Colonic mucosa (tissue), 4 donors: ENCODE results near the gene TP53I3. TPM values are rescaled to one million over a fixed set of nuclear protein-coding genes. Genes with fewer than 3 reads are reported as not detected.
A peak's percentile ranks its signal among the peaks of the same experiment; 100 is the strongest.
"Not testable (repeated sequence)": the region's sequence is repeated elsewhere in the genome, so short reads cannot be mapped to it uniquely, and the experiment has no call there.

ENCODE experiments used
- DNase-seq: peaks from one replicate; pipeline ENCODE4 v3.0.0-alpha.2; 2020
- H3K27ac ChIP-seq: fragments of 200-600 bp; one replicate; pipeline ENCODE4 v1.8.0; 2021
- H3K27me3 ChIP-seq: fragments of 200-600 bp; one replicate; pipeline ENCODE4 v1.8.0; 2021
- H3K36me3 ChIP-seq: fragments of 200-600 bp; one replicate; pipeline ENCODE4 v1.8.0; 2021
- H3K4me1 ChIP-seq: fragments of 200-600 bp; one replicate; pipeline ENCODE4 v1.8.0; 2021; ENCODE audit warnings: mild to moderate bottlenecking
- H3K4me3 ChIP-seq: fragments of 200-600 bp; one replicate; pipeline ENCODE4 v1.8.0; 2021
- H3K9ac ChIP-seq, 2 donors: one replicate each; pipeline ENCODE4 v1.7.0; 2013; ENCODE audit warnings: control low read depth in 2 of 2, low read depth in 2 of 2, low read length in 2 of 2
- H3K9me3 ChIP-seq: fragments of 200-600 bp; one replicate; pipeline ENCODE4 v1.8.0; 2021
- intact Hi-C: fragments of 100-400 bp; cut with DNase I; formaldehyde crosslinking; loops from one replicate; pipeline ENCODE4 v1.14.1; 2022
- total RNA-seq, 2 donors: library from RNA; stranded (reverse); fragmentation: NEBNext Ultra II Directional in 1 of 2; extraction: Animal tissue kit (Norgen Biotek cat#: 25700) in 1 of 2; gene quantifications; one replicate each; pipeline ENCODE4 v1.2.1, GENCODE V29; 2021
- TF ChIP-seq, protein P1 (sequence below): fragments of 200-600 bp; IDR thresholded peaks from one replicate; pipeline ENCODE4 v1.8.0; 2022; ENCODE audit warnings: antibody characterized with exemption, mild to moderate bottlenecking
- donor health status: healthy.
- donor health status: DM: no; HTN: no; CAD: no.
- donor health status: DM: no; HTN: no; CAD: no.

TP53I3 gene
- total RNA-seq, 2 donors from 2014 or later = 58.8 to 67.5 TPM

GRCh38 chr2:24046599-24046929, 38.1 kb downstream of the TP53I3 start:
- intact Hi-C loops = no loop called here

DNA sequence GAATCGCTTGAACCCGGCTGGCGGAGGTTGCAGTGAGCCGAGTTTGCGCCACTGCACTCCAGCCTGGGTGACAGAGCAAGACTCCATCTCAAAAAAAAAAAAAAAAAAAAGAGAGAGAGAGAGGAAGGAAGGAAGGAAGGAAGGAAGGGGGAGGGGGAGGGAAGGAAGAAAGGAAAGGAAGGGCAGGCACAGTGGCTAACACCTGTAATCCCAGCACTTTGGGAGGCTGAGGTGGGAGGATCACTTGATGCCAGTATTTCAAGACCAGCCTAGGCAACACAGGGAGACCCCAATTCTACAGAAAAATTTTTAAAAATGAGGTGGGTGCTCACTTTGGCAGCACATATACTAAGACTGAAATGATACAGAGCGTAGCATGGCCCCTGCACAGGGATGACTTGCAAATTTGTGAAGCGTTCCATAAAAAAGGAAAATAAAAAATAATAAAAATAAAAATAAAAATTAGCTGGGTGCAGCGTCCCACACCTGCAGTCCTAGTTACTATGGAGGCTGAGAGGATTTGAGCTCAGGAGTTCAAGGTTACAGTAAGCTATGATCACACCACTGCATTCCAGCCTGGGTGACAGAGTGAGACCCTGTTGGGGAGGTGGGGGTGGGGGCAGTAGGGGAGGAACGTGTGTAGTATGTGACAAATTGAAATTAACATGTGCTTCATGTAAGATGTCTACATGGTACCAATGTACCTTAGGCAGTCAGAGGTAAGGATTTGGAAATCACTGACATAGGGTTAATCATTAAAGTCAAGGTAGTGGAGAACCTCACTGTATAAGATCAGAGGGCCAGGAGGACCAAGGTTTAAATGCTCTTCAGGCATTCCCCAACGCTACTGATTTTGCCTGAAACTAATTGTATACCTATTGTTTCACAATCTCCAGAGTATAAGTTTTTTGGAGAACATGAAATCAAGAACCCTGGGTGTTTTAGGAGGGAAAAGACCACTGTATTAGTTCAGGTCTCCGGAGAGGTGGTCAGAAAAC, 38.8 kb downstream of the TP53I3 start:
- Histone ChIP-seq H3K36me3 (no peaks in the 10 kb centered on the region), H3K9ac (peak overlapping the region in 1 of 2 donors; percentile 19), H3K9me3 (no peaks in the 10 kb centered on the region), H3K4me1 (peaks cover 11% of the 10 kb centered on the region), H3K27ac (no peak overlapping the region), H3K4me3 (no peak overlapping the region), H3K27me3 (no peaks in the 10 kb centered on the region)
- DNase-seq = no peak
- TF ChIP-seq, protein P1, sequence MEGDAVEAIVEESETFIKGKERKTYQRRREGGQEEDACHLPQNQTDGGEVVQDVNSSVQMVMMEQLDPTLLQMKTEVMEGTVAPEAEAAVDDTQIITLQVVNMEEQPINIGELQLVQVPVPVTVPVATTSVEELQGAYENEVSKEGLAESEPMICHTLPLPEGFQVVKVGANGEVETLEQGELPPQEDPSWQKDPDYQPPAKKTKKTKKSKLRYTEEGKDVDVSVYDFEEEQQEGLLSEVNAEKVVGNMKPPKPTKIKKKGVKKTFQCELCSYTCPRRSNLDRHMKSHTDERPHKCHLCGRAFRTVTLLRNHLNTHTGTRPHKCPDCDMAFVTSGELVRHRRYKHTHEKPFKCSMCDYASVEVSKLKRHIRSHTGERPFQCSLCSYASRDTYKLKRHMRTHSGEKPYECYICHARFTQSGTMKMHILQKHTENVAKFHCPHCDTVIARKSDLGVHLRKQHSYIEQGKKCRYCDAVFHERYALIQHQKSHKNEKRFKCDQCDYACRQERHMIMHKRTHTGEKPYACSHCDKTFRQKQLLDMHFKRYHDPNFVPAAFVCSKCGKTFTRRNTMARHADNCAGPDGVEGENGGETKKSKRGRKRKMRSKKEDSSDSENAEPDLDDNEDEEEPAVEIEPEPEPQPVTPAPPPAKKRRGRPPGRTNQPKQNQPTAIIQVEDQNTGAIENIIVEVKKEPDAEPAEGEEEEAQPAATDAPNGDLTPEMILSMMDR = no peak
- intact Hi-C loops = no loop called here

More at GRCh38 chr2:24046599-24046929, 38.1 kb downstream of the TP53I3 start:
- Histone ChIP-seq H3K9me3 (no peaks in the 10 kb centered on the region), H3K4me3 (peak overlapping the region; percentile 54), H3K27ac (peak overlapping the region; percentile 44), H3K4me1 (peaks cover 11% of the 10 kb centered on the region), H3K36me3 (no peaks in the 10 kb centered on the region), H3K9ac (peak overlapping the region in 1 of 2 donors; percentile 77), H3K27me3 (no peaks in the 10 kb centered on the region)
- TF ChIP-seq, protein P1 = no peak
- DNase-seq = no peak

DNA sequence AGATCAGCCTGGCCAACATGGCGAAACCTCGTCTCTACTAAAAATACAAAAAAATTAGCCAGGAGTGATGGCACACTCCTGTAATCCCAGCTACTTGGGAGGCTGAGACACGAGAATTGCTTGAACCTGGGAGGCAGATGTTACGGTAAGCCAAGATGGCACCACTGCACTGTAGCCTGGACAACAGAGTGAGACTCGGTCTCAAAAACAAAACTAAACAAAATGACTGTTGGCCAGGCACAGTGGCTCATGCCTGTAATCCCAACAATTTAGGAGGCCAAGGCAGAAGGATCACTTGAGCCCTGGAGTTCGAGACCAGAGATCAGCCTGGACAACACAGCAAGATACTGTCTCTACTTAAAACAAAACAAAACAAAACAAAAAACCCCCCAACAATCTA, 41.5 kb downstream of the TP53I3 start:
- not testable (repeated sequence) for DNase-seq

DNA sequence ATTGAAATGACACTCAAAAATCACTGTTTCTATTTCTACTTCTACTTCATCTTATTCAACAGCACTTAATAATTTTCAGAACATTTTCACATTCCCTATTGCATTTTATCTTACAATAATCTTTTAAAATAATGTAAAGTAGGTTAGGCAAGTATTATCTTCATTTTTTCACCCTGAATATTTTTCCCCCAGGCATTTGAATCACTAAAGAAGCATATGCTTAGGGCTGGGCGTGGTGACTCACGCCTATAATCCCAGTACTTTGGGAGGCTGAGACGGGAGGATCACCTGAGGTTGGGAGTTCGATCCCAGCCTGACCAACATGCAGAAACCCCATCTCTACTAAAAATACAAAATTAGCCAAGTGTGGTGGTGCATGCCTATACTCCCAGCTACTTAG, 44.1 kb downstream of the TP53I3 start:
- intact Hi-C loops = no loop called here
- Histone ChIP-seq H3K9ac (no peak overlapping the region), H3K36me3 (no peaks in the 10 kb centered on the region), H3K27ac (no peak overlapping the region), H3K27me3 (no peaks in the 10 kb centered on the region), H3K4me3 (no peak overlapping the region), H3K4me1 (no peaks in the 10 kb centered on the region), H3K9me3 (no peaks in the 10 kb centered on the region)
- TF ChIP-seq, protein P1 = no peak
- no peak for DNase-seq

More for the DNA sequence above, 41.5 kb downstream of the TP53I3 start:
- H3K4me3 ChIP-seq, intact Hi-C loops, H3K27me3 ChIP-seq, H3K9ac ChIP-seq, H3K36me3 ChIP-seq, H3K9me3 ChIP-seq, H3K27ac ChIP-seq: not testable (repeated sequence)
- peaks cover 11% of the 10 kb centered on the region for H3K4me1 ChIP-seq

DNA sequence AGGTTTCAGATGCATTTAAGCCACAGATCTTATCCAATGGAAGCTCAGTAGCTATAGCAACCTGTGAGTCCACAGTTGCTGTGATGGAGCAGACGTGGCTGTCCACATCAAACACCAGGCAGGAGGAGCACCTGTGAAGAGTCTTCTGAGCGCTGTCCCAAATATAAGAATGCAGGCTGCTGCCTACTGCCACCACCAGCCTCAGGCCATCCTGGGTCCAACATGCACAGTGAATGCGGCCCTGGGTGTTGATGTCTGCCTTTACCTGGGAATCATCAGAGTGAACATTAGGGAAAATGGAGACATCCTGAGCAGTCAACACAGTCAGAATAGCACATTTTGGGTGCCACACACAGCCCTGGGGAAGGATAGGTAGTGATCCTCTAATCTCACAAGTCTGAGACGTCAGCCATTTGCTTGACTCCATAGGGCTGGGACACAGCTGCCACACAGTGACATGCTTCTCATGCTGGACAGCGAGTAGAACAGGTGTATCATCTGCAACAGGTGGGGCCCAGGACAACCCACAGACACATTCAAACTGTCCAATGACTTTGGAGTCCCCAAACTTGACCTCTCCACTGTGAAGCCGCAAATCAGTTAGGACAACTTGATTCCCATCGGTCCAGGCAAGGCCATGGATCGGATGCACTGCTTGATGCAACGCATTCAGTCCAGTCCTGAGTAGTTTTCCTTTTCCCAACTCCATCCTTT, 45.7 kb downstream of the TP53I3 start:
- Histone ChIP-seq H3K36me3 (no peaks in the 10 kb centered on the region), H3K9ac (no peak overlapping the region), H3K4me3 (no peak overlapping the region), H3K27me3 (no peaks in the 10 kb centered on the region), H3K9me3 (no peaks in the 10 kb centered on the region), H3K27ac (no peak overlapping the region), H3K4me1 (no peaks in the 10 kb centered on the region)
- no peak for DNase-seq
- intact Hi-C loops = no loop called here
- TF ChIP-seq, protein P1 = no peak

Other genes with a start within 250 kb of the TP53I3 start
- 10 to 100 TPM; 19.2 to 21.7 TPM for gene ATAD2B, start 157.7 kb downstream of the TP53I3 start, total RNA-seq
- gene UBXN2A, start 144.4 kb downstream of the TP53I3 start, total RNA-seq = 10 to 100 TPM in 1 of 2 donors, 1 to 10 TPM in 1; 10.0 to 17.3 TPM
- under 1 TPM in 1 of 2 donors, not detected in 1; 0.20 TPM for gene MFSD2B, start 74.7 kb downstream of the TP53I3 start, total RNA-seq
- 1 to 10 TPM; 4.5 to 6.8 TPM for gene WDCP, start 37.4 kb downstream of the TP53I3 start, total RNA-seq
- 10 to 100 TPM in 1 of 2 donors, 1 to 10 TPM in 1; 8.0 to 11.8 TPM for gene FKBP1B, start 35.1 kb downstream of the TP53I3 start, total RNA-seq
- gene SF3B6, start 8.5 kb downstream of the TP53I3 start, total RNA-seq = 10 to 100 TPM; 86.9 to 90.1 TPM
- under 1 TPM in 1 of 2 donors, not detected in 1; 0.27 TPM for gene PFN4, start 38.5 kb upstream of the TP53I3 start, total RNA-seq
- gene FAM228B, start 38.6 kb upstream of the TP53I3 start, total RNA-seq = 1 to 10 TPM; 4.4 to 6.2 TPM
- not detected for gene FAM228A, start 90.2 kb upstream of the TP53I3 start, total RNA-seq